ENCODE data around the gene CEP112. TPM values are rescaled to one million over a fixed set of nuclear protein-coding genes. Genes with fewer than 3 reads are reported as not detected.

CEP112 gene
- total and polyA plus RNA-seq, 4 donors, result 5.9 to 32.9 (median 18.8) TPM

- WGBS, 2 donors, result 95 to 98% methylated on average over 4 of the region's 4 CpGs
- no peaks in the 10 kb centered on the region for H3K36me3 ChIP-seq (ENCODE audit: control insufficient read depth in 4 of 4, insufficient read depth in 4 of 4, low read length in 4 of 4)
- no peak overlapping the region for H3K4me3 ChIP-seq
- ATAC-seq (ENCODE audit: insufficient read depth, low FRiP score), result no peak
- H3K27me3 ChIP-seq (ENCODE audit: control insufficient read depth in 3 of 3, insufficient read depth in 3 of 3, low read length in 2 of 3), result no peaks in the 10 kb centered on the region
- H3K9ac ChIP-seq (ENCODE audit: insufficient read depth in 1 of 2, low read length in 2 of 2), result no peak overlapping the region
- H3K27ac ChIP-seq (ENCODE audit: low read depth in 1 of 2, low read length in 1 of 2), result no peak overlapping the region
- peaks cover 2 to 5% (median 3%) of the 10 kb centered on the region in 4 donors for H3K9me3 ChIP-seq (ENCODE audit: control insufficient read depth in 4 of 4, insufficient read depth in 3 of 4, low read length in 3 of 4)
- peaks cover 0 to 3% (median 0%) of the 10 kb centered on the region in 5 donors for H3K4me1 ChIP-seq (ENCODE audit: control insufficient read depth in 5 of 5, insufficient read depth in 5 of 5, low read length in 5 of 5)
- DNase-seq, result no peak
- no peak for TF ChIP-seq CTCF (IDR thresholded peaks at IDR 0.05; ENCODE audit: control extremely low read depth, extremely low read depth)
Observed at GRCh38 chr17:65933290-65933689, 258.6 kb downstream of the CEP112 start.

- DNase-seq (no peak), ATAC-seq (ENCODE audit: insufficient read depth, low FRiP score) (no peak)
- no peak overlapping the region for H3K9ac ChIP-seq (ENCODE audit: insufficient read depth in 1 of 2, low read length in 2 of 2)
- 87 to 92% methylated on average over 3 of the region's 3 CpGs for WGBS, 2 donors
- H3K4me3 ChIP-seq, result no peak overlapping the region
- H3K27ac ChIP-seq (ENCODE audit: low read depth in 1 of 2, low read length in 1 of 2), result no peak overlapping the region
- H3K9me3 ChIP-seq (ENCODE audit: control insufficient read depth in 4 of 4, insufficient read depth in 3 of 4, low read length in 3 of 4), result peaks cover 2 to 5% (median 3%) of the 10 kb centered on the region in 4 donors
- H3K36me3 ChIP-seq (ENCODE audit: control insufficient read depth in 4 of 4, insufficient read depth in 4 of 4, low read length in 4 of 4), result no peaks in the 10 kb centered on the region
- no peak for TF ChIP-seq CTCF (IDR thresholded peaks at IDR 0.05; ENCODE audit: control extremely low read depth, extremely low read depth)
- no peaks in the 10 kb centered on the region for H3K27me3 ChIP-seq (ENCODE audit: control insufficient read depth in 3 of 3, insufficient read depth in 3 of 3, low read length in 2 of 3)
- H3K4me1 ChIP-seq (ENCODE audit: control insufficient read depth in 5 of 5, insufficient read depth in 5 of 5, low read length in 5 of 5), result peaks cover 0 to 3% (median 0%) of the 10 kb centered on the region in 5 donors
Observed at GRCh38 chr17:65931246-65932149, 260.4 kb downstream of the CEP112 start.

GRCh38 chr17:65930140-65930730 is 261.7 kb downstream of the CEP112 start:
- Histone ChIP-seq H3K9me3 (ENCODE audit: control insufficient read depth in 4 of 4, insufficient read depth in 3 of 4, low read length in 3 of 4) (peaks cover 2 to 5% (median 3%) of the 10 kb centered on the region in 4 donors), H3K4me1 (ENCODE audit: control insufficient read depth in 5 of 5, insufficient read depth in 5 of 5, low read length in 5 of 5) (peaks cover 0 to 3% (median 0%) of the 10 kb centered on the region in 5 donors), H3K36me3 (ENCODE audit: control insufficient read depth in 4 of 4, insufficient read depth in 4 of 4, low read length in 4 of 4) (peaks cover 0 to 2% (median 0%) of the 10 kb centered on the region in 4 donors), H3K27ac (ENCODE audit: low read depth in 1 of 2, low read length in 1 of 2) (no peak overlapping the region), H3K27me3 (ENCODE audit: control insufficient read depth in 3 of 3, insufficient read depth in 3 of 3, low read length in 2 of 3) (no peaks in the 10 kb centered on the region), H3K9ac (ENCODE audit: insufficient read depth in 1 of 2, low read length in 2 of 2) (no peak overlapping the region), H3K4me3 (no peak overlapping the region)
- ATAC-seq (ENCODE audit: insufficient read depth, low FRiP score), result no peak
- TF ChIP-seq CTCF (IDR thresholded peaks at IDR 0.05; ENCODE audit: control extremely low read depth, extremely low read depth), result no peak
- 83 to 89% methylated on average over 2 of the region's 2 CpGs for WGBS, 2 donors
- DNase-seq, result no peak

Data from lung (tissue), 12 donors.